ENCODE results near the gene CFC1.
"Not testable (repeated sequence)": the region's sequence is repeated elsewhere in the genome, so short reads cannot be mapped to it uniquely, and the experiment has no call there.

GRCh38 chr2:130582970-130583369 lies 16.4 kb downstream of the CFC1 start:
- TF ChIP-seq EZH2phosphoT487 (IDR thresholded peaks at IDR 0.05; ENCODE audit: borderline replicate concordance, low read length); CTCF (IDR thresholded peaks at IDR 0.05; ENCODE audit: low read depth, low read length, poor library complexity, severe bottlenecking): not testable (repeated sequence)
